HepG2 (cell line): ENCODE data around the gene TMEM164. TPM values are rescaled to one million over a fixed set of nuclear protein-coding genes. Genes with fewer than 3 reads are reported as not detected.

Experiments used
- ATAC-seq: fragments of 200-7000 bp; cut with Tn5 transposase; 3 replicates; pipeline ENCODE4 v1.9.1; 2020; ENCODE audit warnings: mild to moderate bottlenecking, moderate library complexity
- BruUV-seq: library from RNA; stranded (reverse); fragments of 400-500 nt; replicated peaks from 2 replicates; lab custom pipeline; 2021; lab: Mats Ljungman, UMichigan
- CTCF ChIA-PET: fragments of 300-600 bp; formaldehyde crosslinking; extraction: SDS; loops from one replicate; lab custom pipeline; 2021; ENCODE audit warnings: low total read pairs, inconsistent platforms, low intra/inter-chr PET ratio; lab: Yijun Ruan, JAX
- POLR2A ChIA-PET: fragments of 350-600 bp; sonication (Branson Sonifier 250); formaldehyde crosslinking; loops from one replicate; lab custom pipeline; 2020; ENCODE audit warnings: antibody characterized with exemption, inconsistent platforms; lab: Yijun Ruan, JAX
- DNase-seq: peaks from one replicate; pipeline ENCODE4 v3.0.0-alpha.2; 2015; ENCODE audit warnings: low spot score
- FAIRE-seq: peaks from 3 replicates; lab custom pipeline; 2011; peaks lifted over from hg19 to GRCh38; lab: Jason Lieb, UNC
- H2AFZ ChIP-seq: one replicate; pipeline ENCODE4 v1.6.1; 2011; ENCODE audit warnings: low read length, inconsistent platforms
- H3K27ac ChIP-seq: fragments of 300-600 bp; 3 replicates; pipeline ENCODE4 v1.8.0; 2011; ENCODE audit warnings: mixed run types, mild to moderate bottlenecking, mixed read lengths, low read length, inconsistent platforms; ENCODE audit not compliant: insufficient read depth; ENCODE audit errors: extremely low read length
- H3K27me3 ChIP-seq, 2 experiments: fragments of 200-600 bp in 1 of 2; 2 replicates in 1 of 2; 3 replicates in 1 of 2; pipeline versions ENCODE4 v1.6.0 to v1.8.0; 2011; ENCODE audit warnings: low read length in 2 of 2, mild to moderate bottlenecking in 2 of 2, moderate library complexity in 2 of 2, inconsistent platforms in 1 of 2; ENCODE audit not compliant: insufficient read depth in 2 of 2, control insufficient read depth in 1 of 2
- H3K36me3 ChIP-seq, 2 experiments: fragments of 200-600 bp in 1 of 2; replicated peaks in 1 of 2; 2 replicates in 1 of 2; 3 replicates in 1 of 2; pipeline versions ENCODE4 v1.5.1 to v1.8.0; 2011; ENCODE audit warnings: low read length in 2 of 2, inconsistent platforms in 1 of 2; ENCODE audit not compliant: insufficient read depth in 2 of 2, control insufficient read depth in 1 of 2
- H3K4me1 ChIP-seq: 2 replicates; pipeline ENCODE4 v1.5.1; 2012; ENCODE audit warnings: low read length, inconsistent platforms; ENCODE audit not compliant: insufficient read depth
- H3K4me2 ChIP-seq: 2 replicates; pipeline ENCODE4 v1.6.0; 2011; ENCODE audit warnings: low read depth, low read length, inconsistent platforms
- H3K4me3 ChIP-seq, 3 experiments: fragments of 200-600 bp in 1 of 3; sonication (generic), shearing (Covaris generic) in 1 of 3; replicated peaks in 1 of 3; 2 replicates each; pipeline ENCODE4 v1.5.1; 2011 to 2016; ENCODE audit warnings: low read length in 3 of 3, inconsistent platforms in 2 of 3, low read depth in 2 of 3, mild to moderate bottlenecking in 2 of 3, control low read depth in 1 of 3, mixed read lengths in 1 of 3; ENCODE audit not compliant: insufficient read depth in 1 of 3
- H3K79me2 ChIP-seq: one replicate; pipeline ENCODE4 v1.6.1; 2011; ENCODE audit warnings: low read length, inconsistent platforms; ENCODE audit not compliant: insufficient read depth
- H3K9ac ChIP-seq: 2 replicates; pipeline ENCODE4 v1.6.0; 2011; ENCODE audit warnings: mild to moderate bottlenecking, low read depth, low read length, inconsistent platforms; ENCODE audit not compliant: insufficient read depth
- H3K9me3 ChIP-seq: 2 replicates; pipeline ENCODE4 v1.5.1; 2012; ENCODE audit warnings: mild to moderate bottlenecking, low read length
- H4K20me1 ChIP-seq: 2 replicates; pipeline ENCODE4 v1.6.0; 2011; ENCODE audit warnings: inconsistent platforms, mild to moderate bottlenecking, low read length, moderate library complexity; ENCODE audit not compliant: insufficient read depth
- CREM ChIP-seq, 2 experiments: sonication (generic) in 1 of 2; formaldehyde crosslinking in 1 of 2; IDR thresholded peaks; 2 replicates each; pipeline versions ENCODE4 v1.4.0 to v1.6.1; 2016 to 2020; ENCODE audit warnings: antibody characterized with exemption in 1 of 2, mild to moderate bottlenecking in 1 of 2, missing genetic modification reagents in 1 of 2
- ETV5 ChIP-seq: IDR thresholded peaks from 2 replicates; pipeline ENCODE4 v1.6.1; 2018; ENCODE audit warnings: missing biosample characterization, missing genetic modification reagents, inconsistent platforms, borderline replicate concordance
- FOXJ3 ChIP-seq: sonication (generic); formaldehyde crosslinking; IDR thresholded peaks from 2 replicates; pipeline ENCODE4 v1.4.0; 2020; ENCODE audit warnings: missing genetic modification reagents, mild to moderate bottlenecking, borderline replicate concordance
- MAFK ChIP-seq, 2 experiments: IDR thresholded peaks in 1 of 2; conservative IDR thresholded peaks in 1 of 2; 2 replicates each; pipeline ENCODE4 v1.6.1; 2011; ENCODE audit warnings: improper control_type of control experiment in 2 of 2, low read length in 2 of 2
- RBM22 ChIP-seq: fragments of 200-400 bp; formaldehyde crosslinking; optimal IDR thresholded peaks from 2 replicates; pipeline ENCODE3; 2017; ENCODE audit warnings: mild to moderate bottlenecking, low read length, moderate library complexity
- ZNF296 ChIP-seq: sonication (generic); formaldehyde crosslinking; conservative IDR thresholded peaks from 2 replicates; pipeline ENCODE4 v1.5.0; 2020; ENCODE audit warnings: mild to moderate bottlenecking, missing genetic modification reagents
- ZNF605 ChIP-seq: sonication (generic); formaldehyde crosslinking; IDR thresholded peaks from 2 replicates; pipeline ENCODE4 v1.8.0; 2022; ENCODE audit warnings: mild to moderate bottlenecking, missing genetic modification reagents
- ZNF749 ChIP-seq: sonication (generic); formaldehyde crosslinking; IDR thresholded peaks from 2 replicates; pipeline ENCODE4 v1.8.0; 2022; ENCODE audit warnings: mild to moderate bottlenecking, missing genetic modification reagents, moderate library complexity, borderline replicate concordance
- WGBS: methylation state at CpG from one replicate; pipeline ENCODE4 v1.1.6; 2017; ENCODE audit warnings: low lambda C conversion rate; 5-methylcytosine and 5-hydroxymethylcytosine counted together
- in situ Hi-C: cut with HindIII; loops from 2 replicates; pipeline ENCODE4 v1.10.0; 2017; ENCODE audit warnings: low pct_unique_long_range_greater_than_20kb; ENCODE audit not compliant: extremely low pct_ligation_motif_present
- intact Hi-C: fragments of 100-400 bp; cut with micrococcal nuclease; formaldehyde crosslinking; loops from one replicate; pipeline ENCODE4 v1.10.0; 2022; ENCODE audit not compliant: unreplicated experiment
- polyA plus RNA-seq, 8 experiments: library from polyadenylated mRNA; depleted of rRNA in 3 of 8; stranded (reverse) in 7 of 8; unstranded in 1 of 8; fragments of >200 nt; fragmentation: Illumina TruSeq in 4 of 8; extraction: Trizol in 4 of 8; gene quantifications; 2 replicates each; pipeline versions ENCODE4 v1.2.1 to v1.2.3, GENCODE V29; 2011 to 2016; ENCODE audit warnings: low read depth in 4 of 8, missing spikeins in 1 of 8, mixed read lengths in 1 of 8; ENCODE audit not compliant: insufficient read depth in 1 of 8
- total RNA-seq, 5 experiments: library from RNA; depleted of rRNA; stranded (reverse); fragments of >200 nt; fragmentation: Illumina TruSeq; extraction: Trizol; gene quantifications; 2 replicates each; pipeline ENCODE4 v1.2.3, GENCODE V29; 2016; ENCODE audit warnings: low read depth in 1 of 5
- TF ChIP-seq, protein P1 (sequence below): sonication (generic); formaldehyde crosslinking; IDR thresholded peaks from 2 replicates; pipeline ENCODE4 v1.4.0; 2020; ENCODE audit warnings: mild to moderate bottlenecking, missing genetic modification reagents
- TF ChIP-seq, protein P2 (sequence below): sonication (generic); formaldehyde crosslinking; IDR thresholded peaks from 2 replicates; pipeline ENCODE4 v1.4.0; 2020; ENCODE audit warnings: missing genetic modification reagents

Gene TMEM164
- total and polyA plus RNA-seq, 2 of the 13 experiments (the other 11 are each of a cell fraction or from before 2014, with no cell fraction given), result 5.8 to 13.2 TPM

DNA sequence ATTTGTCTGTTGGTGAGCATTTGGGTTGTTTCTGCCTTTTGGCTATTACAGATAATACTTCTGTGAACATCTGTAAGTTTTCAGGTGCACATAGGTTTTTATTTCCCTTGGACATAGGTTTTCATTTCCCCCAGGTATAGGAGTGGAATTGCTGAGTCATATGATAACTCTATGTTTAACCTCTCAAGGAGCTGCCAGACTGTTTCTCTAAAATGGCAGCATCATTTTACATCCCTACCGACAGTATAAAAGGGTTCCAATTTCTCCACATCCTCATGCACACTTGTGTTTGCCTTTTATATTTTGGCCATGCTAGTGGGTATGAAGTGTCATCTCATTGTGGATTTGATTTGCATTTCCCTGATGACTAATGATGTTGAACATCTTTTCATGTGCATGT lies 53.5 kb downstream of the TMEM164 start:
- Histone ChIP-seq H3K27me3 (no peaks in the 10 kb centered on the region), H2AFZ (no peak overlapping the region), H3K4me2 (no peak overlapping the region), H3K4me3 (no peak overlapping the region), H3K9me3 (no peaks in the 10 kb centered on the region), H3K9ac (no peak overlapping the region), H3K79me2 (no peaks in the 10 kb centered on the region), H3K4me1 (no peaks in the 10 kb centered on the region), H3K36me3 (no peaks in the 10 kb centered on the region), H4K20me1 (no peaks in the 10 kb centered on the region), H3K27ac (no peak overlapping the region)
- ChIA-PET CTCF (no interaction called here), POLR2A (no interaction called here)
- no TSS peak for BruUV-seq
- WGBS, result 91% methylated on average over 1 of the region's 1 CpG
- DNase-seq (no peak), FAIRE-seq (peak; percentile 23), ATAC-seq (no peak)
- intact Hi-C loops, result no loop called here
- TF ChIP-seq MAFK (conservative IDR thresholded peaks at IDR 0.05 in 1 of 2, IDR thresholded peaks at IDR 0.05 in 1 of 2; ENCODE audit: low read length in 2 of 2) (peak in 1 of 2 experiments; percentile 18; a peak in 1 of 4 replicates), FOXJ3 (CRISPR knock-in tag) (no peak)
- in situ Hi-C loops, result no loop called here

- Histone ChIP-seq H4K20me1 (no peaks in the 10 kb centered on the region), H3K79me2 (no peaks in the 10 kb centered on the region), H3K9me3 (no peaks in the 10 kb centered on the region), H3K4me3 (no peak overlapping the region), H3K4me1 (no peaks in the 10 kb centered on the region), H3K36me3 (no peaks in the 10 kb centered on the region), H3K4me2 (no peak overlapping the region), H3K27me3 (no peaks in the 10 kb centered on the region), H2AFZ (no peak overlapping the region), H3K27ac (no peak overlapping the region), H3K9ac (no peak overlapping the region)
- TF ChIP-seq, protein P1, sequence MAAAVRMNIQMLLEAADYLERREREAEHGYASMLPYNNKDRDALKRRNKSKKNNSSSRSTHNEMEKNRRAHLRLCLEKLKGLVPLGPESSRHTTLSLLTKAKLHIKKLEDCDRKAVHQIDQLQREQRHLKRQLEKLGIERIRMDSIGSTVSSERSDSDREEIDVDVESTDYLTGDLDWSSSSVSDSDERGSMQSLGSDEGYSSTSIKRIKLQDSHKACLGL (CRISPR knock-in tag), result no peak
- TF ChIP-seq ZNF749 (CRISPR knock-in tag) (no peak), CREM (IDR thresholded peaks at IDR 0.05) (no peak), CREM (CRISPR knock-in tag; IDR thresholded peaks at IDR 0.05) (no peak), ZNF605 (CRISPR knock-in tag) (no peak), ETV5 (CRISPR knock-in tag) (no peak), RBM22 (no peak), ZNF296 (CRISPR knock-in tag) (no peak)
- TF ChIP-seq, protein P2, sequence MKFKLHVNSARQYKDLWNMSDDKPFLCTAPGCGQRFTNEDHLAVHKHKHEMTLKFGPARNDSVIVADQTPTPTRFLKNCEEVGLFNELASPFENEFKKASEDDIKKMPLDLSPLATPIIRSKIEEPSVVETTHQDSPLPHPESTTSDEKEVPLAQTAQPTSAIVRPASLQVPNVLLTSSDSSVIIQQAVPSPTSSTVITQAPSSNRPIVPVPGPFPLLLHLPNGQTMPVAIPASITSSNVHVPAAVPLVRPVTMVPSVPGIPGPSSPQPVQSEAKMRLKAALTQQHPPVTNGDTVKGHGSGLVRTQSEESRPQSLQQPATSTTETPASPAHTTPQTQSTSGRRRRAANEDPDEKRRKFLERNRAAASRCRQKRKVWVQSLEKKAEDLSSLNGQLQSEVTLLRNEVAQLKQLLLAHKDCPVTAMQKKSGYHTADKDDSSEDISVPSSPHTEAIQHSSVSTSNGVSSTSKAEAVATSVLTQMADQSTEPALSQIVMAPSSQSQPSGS (CRISPR knock-in tag), result no peak
- intact Hi-C loops, result no loop called here
- no peak for ATAC-seq
- FAIRE-seq, result no peak
- no TSS peak for BruUV-seq
- CTCF ChIA-PET, result no interaction called here
- 99% methylated on average over 3 of the region's 3 CpGs for WGBS
- POLR2A ChIA-PET, result no interaction called here
- in situ Hi-C loops, result no loop called here
- DNase-seq, result no peak
Observed at GRCh38 chrX:110059410-110059809, 56.5 kb downstream of the TMEM164 start.
